Ecto neural progenitor cell (in vitro differentiated cells): Measurements from ENCODE around the gene IL17REL.
"Not testable (repeated sequence)": the region's sequence is repeated elsewhere in the genome, so short reads cannot be mapped to it uniquely, and the experiment has no call there.

Experiments
- DNase-seq: peaks from one replicate; pipeline ENCODE4 v3.0.0-alpha.2; 2018; ENCODE audit warnings: low spot score

Gene IL17REL

DNA sequence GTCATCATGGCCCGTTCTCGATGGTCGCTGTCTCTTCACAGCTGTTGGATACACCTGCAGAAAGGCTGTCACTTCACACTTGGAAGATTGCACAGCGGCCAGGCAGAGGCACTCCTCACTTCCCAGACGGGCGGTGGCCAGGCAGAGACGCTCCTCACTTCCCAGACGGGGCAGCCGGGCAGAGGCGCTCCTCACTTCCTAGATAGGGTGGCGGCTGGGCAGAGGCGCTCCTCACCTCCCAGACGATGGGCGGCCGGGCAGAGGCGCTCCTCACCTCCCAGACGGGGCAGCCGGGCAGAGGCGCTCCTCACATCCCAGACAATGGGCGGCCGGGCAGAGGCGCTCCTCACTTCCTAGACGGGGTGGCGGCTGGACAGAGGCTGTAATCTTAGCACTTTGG is 22.7 kb downstream of the IL17REL start:
- not testable (repeated sequence) for DNase-seq

- no peak for DNase-seq
These were observed 26.2 kb downstream of the IL17REL start for GRCh38 chr22:49986325-49986724.

GRCh38 chr22:49983148-49984042 is 29.2 kb downstream of the IL17REL start:
- DNase-seq, result peak; percentile 70

- not testable (repeated sequence) for DNase-seq
These were observed 30.8 kb downstream of the IL17REL start for GRCh38 chr22:49981799-49982198.

DNA sequence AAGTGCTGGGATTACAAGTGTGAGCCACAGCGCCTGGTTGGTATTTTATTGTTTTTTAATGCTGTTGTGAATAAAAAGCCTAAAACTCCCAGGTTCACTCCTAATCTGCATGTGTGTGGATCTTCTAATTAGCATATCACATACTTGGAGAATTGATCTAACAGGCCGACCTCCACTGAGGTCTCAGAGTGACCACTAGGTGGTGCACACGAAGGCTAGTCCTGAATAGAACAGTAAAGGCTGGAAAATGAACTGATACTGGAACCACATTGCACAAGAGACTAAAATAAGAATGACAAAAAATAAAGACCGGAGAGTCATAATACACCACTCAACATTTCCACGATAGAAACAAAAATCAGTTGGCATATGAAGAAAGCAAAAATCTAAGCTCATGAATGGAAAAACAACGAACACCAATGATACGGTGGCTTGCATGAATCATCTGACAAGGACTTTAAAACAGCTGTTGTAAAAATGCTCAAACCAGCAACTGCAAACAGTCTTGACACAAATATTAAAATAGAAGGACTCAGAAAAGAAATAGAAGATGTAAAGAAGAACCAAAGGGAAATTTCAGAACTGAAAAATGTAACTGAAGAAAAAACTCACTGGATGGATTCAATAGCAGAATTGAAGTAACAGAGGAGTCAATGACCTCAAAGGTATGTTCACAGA is 32.8 kb downstream of the IL17REL start:
- DNase-seq, result peak; percentile 49

- DNase-seq, result peak; percentile 27
These were observed 35.0 kb downstream of the IL17REL start for GRCh38 chr22:49977578-49977977.

GRCh38 chr22:49976439-49977175 is 36.0 kb downstream of the IL17REL start:
- peak; percentile 26 for DNase-seq

GRCh38 chr22:49975543-49976389 is 36.8 kb downstream of the IL17REL start:
- DNase-seq, result peak; percentile 58

DNA sequence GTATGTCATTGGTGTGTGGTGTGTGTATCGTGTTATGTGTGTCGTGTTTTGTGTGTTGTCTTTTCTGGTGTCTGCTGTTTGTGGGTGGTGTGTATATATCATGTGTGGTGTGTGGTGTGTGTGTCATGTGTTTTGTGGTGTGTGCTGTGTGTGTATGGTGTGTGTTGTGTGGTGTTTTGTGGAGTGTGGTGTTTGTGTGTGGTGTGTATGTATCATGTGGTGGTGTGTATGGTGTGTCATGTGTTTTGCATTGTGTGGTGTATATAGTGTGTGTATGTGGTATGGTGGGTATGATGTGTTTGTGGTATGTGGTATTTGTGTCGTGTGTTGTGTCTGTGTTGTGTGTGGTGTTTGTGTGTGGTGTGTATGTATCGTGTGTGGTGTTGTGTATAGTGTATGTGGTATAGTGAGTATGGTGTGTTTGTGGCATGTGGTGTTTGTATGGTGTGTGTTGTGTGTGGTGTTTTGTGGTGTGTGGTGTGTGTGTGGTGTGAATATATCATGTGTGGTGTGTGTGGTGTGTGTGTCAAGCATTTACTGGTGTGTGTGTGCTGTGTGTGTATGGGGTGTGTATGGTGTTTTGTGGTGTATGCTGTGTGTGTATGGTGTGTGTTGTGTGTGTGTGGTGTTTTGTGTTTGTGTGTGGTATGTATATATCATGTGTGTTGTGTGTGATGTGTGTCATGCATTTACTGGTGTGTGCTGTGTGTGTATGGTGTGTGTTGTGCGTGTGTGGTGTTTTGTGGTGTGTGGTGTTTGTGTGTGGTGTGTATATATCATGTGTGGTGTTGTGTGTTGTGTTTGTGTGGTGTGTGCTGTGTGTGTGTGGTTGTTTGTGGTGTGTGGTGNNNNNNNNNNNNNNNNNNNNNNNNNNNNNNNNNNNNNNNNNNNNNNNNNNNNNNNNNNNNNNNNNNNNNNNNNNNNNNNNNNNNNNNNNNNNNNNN is 39.3 kb downstream of the IL17REL start:
- DNase-seq, result peak; percentile 48

DNA sequence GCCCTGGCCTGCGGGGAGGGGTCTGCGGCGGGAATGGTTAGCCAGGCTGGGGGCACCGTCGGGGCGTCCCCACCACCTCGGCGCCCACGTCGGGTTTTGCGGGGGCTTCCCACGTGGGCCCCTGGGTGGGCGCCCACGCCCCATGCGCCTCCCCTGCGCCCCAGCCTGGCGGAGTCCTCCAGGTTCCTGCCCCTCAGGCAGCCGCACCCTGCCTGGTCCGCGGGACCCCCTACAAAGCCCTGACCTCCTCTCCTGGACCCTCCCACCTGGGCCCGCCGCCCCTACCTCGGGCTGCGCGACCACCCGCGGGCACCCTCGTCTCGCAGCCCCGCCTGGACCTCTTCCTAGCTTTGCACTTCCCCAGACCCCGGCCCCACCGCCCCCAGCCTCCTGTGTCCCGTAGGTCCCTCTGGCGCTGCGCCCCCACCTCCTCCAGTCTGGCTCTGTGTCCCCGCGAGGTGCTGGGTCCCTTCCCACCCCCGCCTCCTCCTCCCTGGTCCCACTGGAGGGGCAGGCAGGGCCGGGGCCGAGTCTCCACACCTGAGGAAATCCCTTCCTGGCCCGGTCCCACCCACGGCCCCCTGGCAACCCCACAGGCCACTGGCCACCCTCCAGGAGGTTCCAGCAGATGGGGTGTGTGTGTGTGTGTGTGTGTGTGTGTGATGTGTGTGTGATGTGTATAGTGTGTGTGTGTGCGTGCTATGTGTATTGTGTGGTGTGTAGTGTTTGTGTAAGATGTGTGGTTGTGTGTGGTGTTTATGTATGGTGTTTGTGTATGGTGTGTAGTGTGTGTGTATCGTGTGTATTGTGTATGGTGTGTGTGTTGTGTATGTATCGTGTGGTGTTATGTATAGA is 40.2 kb downstream of the IL17REL start:
- peak; percentile 49 for DNase-seq

GRCh38 chr22:49971232-49972162 is 41.1 kb downstream of the IL17REL start:
- DNase-seq, result peak; percentile 63

- DNase-seq, result peak; percentile 79
These were observed 41.9 kb downstream of the IL17REL start for GRCh38 chr22:49970528-49971231.

- peak; percentile 49 for DNase-seq
These were observed 42.6 kb downstream of the IL17REL start for GRCh38 chr22:49969751-49970527.

DNA sequence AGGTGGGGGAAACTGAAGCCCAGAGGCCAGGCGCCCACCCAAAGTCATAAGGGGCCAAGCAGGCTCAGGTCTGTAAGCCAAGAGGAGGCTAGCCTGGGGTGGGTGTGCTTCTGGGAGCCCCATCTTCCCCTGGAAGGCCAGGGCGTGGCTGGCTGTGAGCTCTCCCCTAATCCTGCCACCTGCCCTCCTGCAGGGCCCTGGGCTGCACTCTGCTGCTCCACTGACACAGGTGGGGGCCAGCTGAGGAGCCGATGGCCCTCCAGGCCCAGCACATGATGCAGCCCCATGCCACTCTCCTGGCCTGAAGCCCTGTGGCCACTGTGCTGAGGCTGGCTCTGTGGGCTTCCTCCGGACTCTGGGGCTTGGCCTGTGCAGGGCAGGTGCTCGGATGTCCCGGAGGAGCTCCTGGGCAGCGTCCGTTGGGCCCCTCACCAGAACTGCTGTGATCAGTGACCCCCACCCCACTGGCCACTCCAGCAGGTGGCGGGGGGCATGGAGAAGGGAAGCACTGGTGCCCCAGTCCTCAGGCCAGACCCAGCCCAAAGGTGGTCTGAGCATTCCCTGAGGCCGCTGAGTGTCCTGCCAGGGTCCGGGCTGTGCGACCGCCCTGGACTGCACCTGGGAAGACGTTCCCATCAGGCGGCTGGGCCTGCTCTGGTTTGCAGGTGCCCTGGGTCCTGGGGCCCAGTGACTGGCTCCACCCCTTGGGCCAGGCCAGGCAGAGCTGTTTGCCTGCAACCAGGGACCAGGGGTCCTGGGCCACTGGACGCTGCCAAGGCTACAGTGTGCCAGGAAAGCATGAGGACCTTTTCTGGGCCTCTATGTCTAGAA is 43.5 kb downstream of the IL17REL start:
- DNase-seq, result peak; percentile 49

DNA sequence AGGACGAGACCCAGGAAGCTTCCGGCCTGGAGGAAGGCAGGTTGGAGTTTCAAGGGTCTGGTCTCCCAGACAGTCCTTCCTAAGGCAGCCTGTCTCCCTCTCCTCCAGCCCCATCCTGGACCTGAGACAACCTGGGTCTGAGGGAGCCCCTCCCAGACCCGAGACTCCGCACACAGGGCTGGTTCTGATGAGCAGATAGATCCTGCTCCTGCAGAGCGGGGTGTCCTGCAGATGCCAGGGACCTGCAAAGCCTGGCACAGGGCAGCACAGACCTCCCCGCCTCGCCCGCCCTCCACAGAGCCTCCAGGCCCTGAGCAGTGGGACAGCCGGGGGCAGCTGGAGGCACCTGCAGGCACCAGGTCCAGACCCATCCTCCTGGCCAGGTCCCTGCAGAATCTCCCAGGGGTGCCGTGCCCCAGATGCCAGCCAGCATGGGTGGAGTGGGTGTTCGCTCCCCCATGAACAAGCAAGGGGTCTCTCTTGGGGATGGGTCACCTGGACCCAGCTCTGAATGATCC is 44.2 kb downstream of the IL17REL start:
- DNase-seq, result no peak
